Hepatocyte (in vitro differentiated cells): ENCODE results near the gene LIN52. TPM values are rescaled to one million over a fixed set of nuclear protein-coding genes. Genes with fewer than 3 reads are reported as not detected.

ENCODE experiments used
- DNase-seq: peaks from one replicate; pipeline ENCODE4 v3.0.0-alpha.2; 2016; ENCODE audit warnings: low spot score
- H2AFZ ChIP-seq: fragments of 200-600 bp; sonication (generic); 2 replicates; pipeline ENCODE4 v1.6.0; 2016; ENCODE audit warnings: antibody characterized with exemption, mild to moderate bottlenecking
- H3K27ac ChIP-seq: fragments of 200-600 bp; sonication (generic); 2 replicates; pipeline ENCODE4 v1.5.1; 2016; ENCODE audit warnings: mild to moderate bottlenecking
- H3K27me3 ChIP-seq: fragments of 200-600 bp; sonication (generic); 2 replicates; pipeline ENCODE4 v1.6.1; 2016
- H3K36me3 ChIP-seq: fragments of 200-600 bp; sonication (generic); replicated peaks from 2 replicates; pipeline ENCODE4 v1.5.1; 2016; ENCODE audit warnings: low read depth; ENCODE audit not compliant: insufficient read depth
- H3K4me1 ChIP-seq: fragments of 200-600 bp; sonication (generic); 2 replicates; pipeline ENCODE4 v1.5.1; 2016; ENCODE audit warnings: mild to moderate bottlenecking, moderate library complexity; ENCODE audit not compliant: insufficient read depth
- H3K4me2 ChIP-seq: fragments of 200-600 bp; sonication (generic); 2 replicates; pipeline ENCODE4 v1.6.0; 2016
- H3K4me3 ChIP-seq: fragments of 200-600 bp; sonication (generic); 2 replicates; pipeline ENCODE4 v1.5.1; 2016; ENCODE audit warnings: mild to moderate bottlenecking
- H3K79me2 ChIP-seq: fragments of 200-600 bp; sonication (generic); 2 replicates; pipeline ENCODE4 v1.6.0; 2017; ENCODE audit warnings: mild to moderate bottlenecking
- H3K9me2 ChIP-seq: fragments of 200-600 bp; sonication (generic); replicated peaks from 2 replicates; pipeline ENCODE4 v1.6.0; 2017; ENCODE audit warnings: mild to moderate bottlenecking; ENCODE audit not compliant: insufficient read depth
- H3K9me3 ChIP-seq: fragments of 200-600 bp; sonication (generic); 2 replicates; pipeline ENCODE4 v1.5.1; 2016; ENCODE audit warnings: low read depth, mild to moderate bottlenecking
- H4K20me1 ChIP-seq: fragments of 200-600 bp; sonication (generic); 2 replicates; pipeline ENCODE4 v1.6.0; 2016; ENCODE audit warnings: mild to moderate bottlenecking; ENCODE audit not compliant: insufficient read depth, poor library complexity, severe bottlenecking
- EZH2 ChIP-seq: fragments of 200-600 bp; sonication (generic); IDR thresholded peaks from 2 replicates; pipeline ENCODE4 v1.6.1; 2016; ENCODE audit warnings: antibody characterized with exemption, mild to moderate bottlenecking, borderline replicate concordance
- EZH2phosphoT487 ChIP-seq: fragments of 200-600 bp; sonication (generic); IDR thresholded peaks from one replicate; pipeline ENCODE4 v1.6.1; 2018; ENCODE audit warnings: antibody characterized with exemption, mild to moderate bottlenecking, low read depth, moderate library complexity; ENCODE audit not compliant: unreplicated experiment, severe bottlenecking
- WGBS: methylation state at CpG from one replicate; pipeline ENCODE4 v1.1.6; 2016; ENCODE audit warnings: low lambda C conversion rate; ENCODE audit errors: missing lambda C conversion rate; 5-methylcytosine and 5-hydroxymethylcytosine counted together
- polyA plus RNA-seq: library from polyadenylated mRNA; unstranded; fragments of >200 nt; fragmentation: Nextera tagmentation; extraction: Ambion mirVana; gene quantifications from 2 replicates; pipeline ENCODE4 v1.2.1, GENCODE V29; 2016
- total RNA-seq: library from RNA; depleted of rRNA; stranded (reverse); fragments of >200 nt; gene quantifications from 2 replicates; pipeline ENCODE4 v1.2.3, GENCODE V29; 2014
- TF ChIP-seq, protein P1 (sequence below): fragments of 200-600 bp; sonication (generic); IDR thresholded peaks from 2 replicates; pipeline ENCODE4 v1.5.1; 2016; ENCODE audit warnings: antibody characterized with exemption, mild to moderate bottlenecking; ENCODE audit not compliant: poor library complexity

LIN52 gene
- total and polyA plus RNA-seq, 2 experiments from 2014 or later, result 13.5 to 14.4 TPM

DNA sequence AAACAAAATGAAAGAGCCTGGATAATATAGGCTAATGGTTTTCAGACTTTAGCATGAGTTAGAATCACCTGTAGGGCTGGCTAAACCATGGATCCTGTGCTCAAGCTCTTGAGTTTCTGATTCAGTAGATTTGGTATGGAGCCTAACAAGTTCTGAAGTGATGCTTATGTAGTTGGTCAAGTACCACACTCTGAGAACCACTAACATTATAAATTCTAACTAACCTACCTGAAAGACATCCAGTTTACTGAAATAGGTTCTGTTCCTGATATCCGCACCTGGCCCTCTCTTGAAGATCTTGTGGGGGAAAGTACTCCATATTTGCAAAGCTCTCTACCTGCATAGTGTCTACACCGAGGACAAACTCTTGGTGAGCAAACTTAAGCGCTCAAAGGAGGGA is 95.1 kb downstream of the LIN52 start:
- Histone ChIP-seq H2AFZ (no peak overlapping the region), H3K4me2 (no peak overlapping the region), H3K36me3 (no peaks in the 10 kb centered on the region), H3K27me3 (no peaks in the 10 kb centered on the region), H3K9me3 (no peaks in the 10 kb centered on the region), H4K20me1 (no peaks in the 10 kb centered on the region), H3K4me3 (no peak overlapping the region), H3K4me1 (no peaks in the 10 kb centered on the region), H3K27ac (no peak overlapping the region), H3K79me2 (no peaks in the 10 kb centered on the region), H3K9me2 (no peaks in the 10 kb centered on the region)
- no peak for TF ChIP-seq EZH2phosphoT487
- TF ChIP-seq, protein P1, sequence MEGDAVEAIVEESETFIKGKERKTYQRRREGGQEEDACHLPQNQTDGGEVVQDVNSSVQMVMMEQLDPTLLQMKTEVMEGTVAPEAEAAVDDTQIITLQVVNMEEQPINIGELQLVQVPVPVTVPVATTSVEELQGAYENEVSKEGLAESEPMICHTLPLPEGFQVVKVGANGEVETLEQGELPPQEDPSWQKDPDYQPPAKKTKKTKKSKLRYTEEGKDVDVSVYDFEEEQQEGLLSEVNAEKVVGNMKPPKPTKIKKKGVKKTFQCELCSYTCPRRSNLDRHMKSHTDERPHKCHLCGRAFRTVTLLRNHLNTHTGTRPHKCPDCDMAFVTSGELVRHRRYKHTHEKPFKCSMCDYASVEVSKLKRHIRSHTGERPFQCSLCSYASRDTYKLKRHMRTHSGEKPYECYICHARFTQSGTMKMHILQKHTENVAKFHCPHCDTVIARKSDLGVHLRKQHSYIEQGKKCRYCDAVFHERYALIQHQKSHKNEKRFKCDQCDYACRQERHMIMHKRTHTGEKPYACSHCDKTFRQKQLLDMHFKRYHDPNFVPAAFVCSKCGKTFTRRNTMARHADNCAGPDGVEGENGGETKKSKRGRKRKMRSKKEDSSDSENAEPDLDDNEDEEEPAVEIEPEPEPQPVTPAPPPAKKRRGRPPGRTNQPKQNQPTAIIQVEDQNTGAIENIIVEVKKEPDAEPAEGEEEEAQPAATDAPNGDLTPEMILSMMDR, result no peak
- no peak for TF ChIP-seq EZH2
- 100% methylated on average over 3 of the region's 3 CpGs for WGBS
- DNase-seq, result no peak

DNA sequence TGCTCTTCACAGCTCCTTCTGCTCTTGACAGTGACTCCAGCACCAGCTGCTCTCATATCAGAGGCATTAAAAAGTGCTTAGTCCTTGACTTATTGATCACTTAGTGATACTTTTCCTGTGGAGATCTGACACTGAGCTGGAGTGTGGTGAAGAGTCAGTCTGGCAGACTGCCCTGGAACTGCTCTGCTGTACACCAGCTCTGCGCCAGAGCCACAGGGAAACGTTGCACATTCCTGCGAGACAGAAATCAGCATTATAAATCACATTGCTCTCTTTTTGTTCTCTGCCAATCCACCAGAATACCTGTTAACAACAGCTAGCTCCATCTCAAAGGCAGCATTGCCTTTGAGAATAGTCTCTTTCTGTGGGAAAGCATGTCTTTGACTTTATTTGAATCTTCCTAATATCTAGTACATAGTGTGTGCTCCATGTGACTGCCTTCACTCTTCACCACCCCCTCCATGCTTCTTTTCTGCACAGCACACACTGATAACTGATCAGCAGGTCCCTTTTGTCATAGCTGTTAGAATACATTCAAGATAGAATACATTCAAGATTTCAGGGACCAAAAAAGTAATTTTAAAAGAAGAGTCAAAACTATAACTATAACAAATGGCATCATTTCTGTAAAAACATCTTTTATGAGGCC is 106.3 kb downstream of the LIN52 start:
- Histone ChIP-seq H3K27me3 (no peaks in the 10 kb centered on the region), H3K27ac (no peak overlapping the region), H3K36me3 (no peaks in the 10 kb centered on the region), H3K9me2 (no peaks in the 10 kb centered on the region), H3K9me3 (no peaks in the 10 kb centered on the region), H2AFZ (no peak overlapping the region), H3K4me1 (no peaks in the 10 kb centered on the region), H4K20me1 (no peaks in the 10 kb centered on the region), H3K79me2 (no peaks in the 10 kb centered on the region), H3K4me2 (no peak overlapping the region), H3K4me3 (no peak overlapping the region)
- DNase-seq, result no peak
- TF ChIP-seq, protein P1, result no peak
- TF ChIP-seq EZH2phosphoT487 (no peak), EZH2 (no peak)
- WGBS, result 69% methylated on average over 3 of the region's 3 CpGs

DNA sequence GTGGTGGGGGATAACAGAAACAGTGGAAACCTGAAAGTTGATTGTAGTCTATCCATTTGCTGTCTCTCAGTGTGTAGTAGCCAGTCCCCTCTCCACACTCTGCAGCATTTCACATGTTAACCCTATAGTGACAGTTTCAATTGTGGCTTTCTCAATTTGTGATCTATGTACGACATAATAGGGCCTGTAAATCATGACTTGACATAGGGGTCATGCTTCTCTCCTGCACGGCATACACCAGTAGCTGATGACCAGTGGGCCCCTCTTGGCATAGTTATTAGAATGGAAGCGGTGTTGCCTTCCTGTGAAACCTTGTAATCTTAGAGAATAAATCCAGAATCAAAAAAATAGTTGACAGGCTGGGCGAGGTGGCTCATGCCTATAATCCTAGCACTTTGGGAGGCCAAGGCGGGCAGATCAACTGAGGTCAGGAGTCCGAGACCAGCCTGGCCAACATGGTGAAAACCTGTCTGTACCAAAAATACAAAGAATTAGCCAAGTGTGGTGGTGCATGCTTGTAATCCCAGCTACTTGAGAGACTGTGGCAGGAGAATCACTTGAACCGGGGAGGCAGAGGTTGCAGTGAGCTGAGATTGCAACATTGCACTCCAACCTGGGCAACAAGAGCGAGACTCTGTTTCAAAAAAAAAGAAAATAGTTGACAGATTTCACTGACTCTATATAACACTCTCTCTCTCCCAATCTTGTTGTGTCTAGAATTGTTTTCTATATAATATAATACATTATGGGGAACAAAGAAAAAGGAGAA is 109.9 kb downstream of the LIN52 start:
- WGBS, result 97% methylated on average over 8 of the region's 8 CpGs
- Histone ChIP-seq H3K9me2 (no peaks in the 10 kb centered on the region), H3K27me3 (no peaks in the 10 kb centered on the region), H2AFZ (no peak overlapping the region), H3K36me3 (no peaks in the 10 kb centered on the region), H3K79me2 (no peaks in the 10 kb centered on the region), H3K4me3 (no peak overlapping the region), H4K20me1 (no peaks in the 10 kb centered on the region), H3K27ac (no peak overlapping the region), H3K4me2 (no peak overlapping the region), H3K4me1 (no peaks in the 10 kb centered on the region), H3K9me3 (no peaks in the 10 kb centered on the region)
- no peak for DNase-seq
- no peak for TF ChIP-seq EZH2
- TF ChIP-seq, protein P1, result no peak
- no peak for TF ChIP-seq EZH2phosphoT487
